GM12872 (cell line): ENCODE results near the gene MSRB3.

Source experiments
- TF ChIP-seq, protein P1 (sequence below): IDR thresholded peaks from 3 replicates; pipeline ENCODE4 v1.5.1; 2011; ENCODE audit warnings: low read depth, mild to moderate bottlenecking, low read length, moderate library complexity; ENCODE audit not compliant: insufficient read depth

The MSRB3 gene

DNA sequence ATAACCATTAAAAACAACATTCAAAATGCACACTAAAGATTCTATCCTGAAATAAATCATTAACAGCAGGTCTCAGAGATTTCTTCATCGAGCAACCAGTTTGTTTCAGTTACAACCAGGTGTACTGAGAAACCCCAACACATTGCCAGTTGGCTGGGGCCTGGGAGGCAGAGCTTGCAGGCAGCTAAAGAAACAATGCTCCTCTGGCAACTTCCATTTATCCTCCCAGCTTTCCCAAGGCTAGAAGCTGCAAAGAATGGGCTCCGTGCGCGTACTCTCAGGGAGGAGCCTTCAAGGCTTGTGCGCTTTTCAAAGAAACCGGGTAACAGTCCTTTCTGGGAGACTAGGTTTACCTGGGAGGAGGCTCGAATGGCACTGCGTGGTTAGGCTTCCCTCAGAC, 181.6 kb downstream of the MSRB3 start:
- TF ChIP-seq, protein P1, sequence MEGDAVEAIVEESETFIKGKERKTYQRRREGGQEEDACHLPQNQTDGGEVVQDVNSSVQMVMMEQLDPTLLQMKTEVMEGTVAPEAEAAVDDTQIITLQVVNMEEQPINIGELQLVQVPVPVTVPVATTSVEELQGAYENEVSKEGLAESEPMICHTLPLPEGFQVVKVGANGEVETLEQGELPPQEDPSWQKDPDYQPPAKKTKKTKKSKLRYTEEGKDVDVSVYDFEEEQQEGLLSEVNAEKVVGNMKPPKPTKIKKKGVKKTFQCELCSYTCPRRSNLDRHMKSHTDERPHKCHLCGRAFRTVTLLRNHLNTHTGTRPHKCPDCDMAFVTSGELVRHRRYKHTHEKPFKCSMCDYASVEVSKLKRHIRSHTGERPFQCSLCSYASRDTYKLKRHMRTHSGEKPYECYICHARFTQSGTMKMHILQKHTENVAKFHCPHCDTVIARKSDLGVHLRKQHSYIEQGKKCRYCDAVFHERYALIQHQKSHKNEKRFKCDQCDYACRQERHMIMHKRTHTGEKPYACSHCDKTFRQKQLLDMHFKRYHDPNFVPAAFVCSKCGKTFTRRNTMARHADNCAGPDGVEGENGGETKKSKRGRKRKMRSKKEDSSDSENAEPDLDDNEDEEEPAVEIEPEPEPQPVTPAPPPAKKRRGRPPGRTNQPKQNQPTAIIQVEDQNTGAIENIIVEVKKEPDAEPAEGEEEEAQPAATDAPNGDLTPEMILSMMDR = no peak

DNA sequence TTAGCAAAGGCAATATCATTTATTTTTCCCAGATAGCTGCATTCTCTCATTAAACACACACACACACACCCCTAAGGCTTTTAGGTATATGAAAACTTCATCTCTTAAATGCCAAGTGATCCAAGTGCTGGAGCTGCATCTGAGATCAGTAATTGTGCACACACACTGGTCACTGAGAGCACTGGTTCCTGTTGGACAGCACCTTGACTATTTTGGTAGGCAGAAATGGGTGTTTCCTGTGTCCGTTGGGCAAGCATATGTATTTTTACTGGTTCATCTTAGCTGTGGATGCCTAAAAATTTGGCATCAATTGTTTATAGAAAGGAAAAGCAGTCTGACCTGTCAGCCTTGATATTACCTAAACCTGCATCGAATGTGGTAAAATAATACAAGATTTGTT, 182.5 kb downstream of the MSRB3 start:
- TF ChIP-seq, protein P1 = no peak

DNA sequence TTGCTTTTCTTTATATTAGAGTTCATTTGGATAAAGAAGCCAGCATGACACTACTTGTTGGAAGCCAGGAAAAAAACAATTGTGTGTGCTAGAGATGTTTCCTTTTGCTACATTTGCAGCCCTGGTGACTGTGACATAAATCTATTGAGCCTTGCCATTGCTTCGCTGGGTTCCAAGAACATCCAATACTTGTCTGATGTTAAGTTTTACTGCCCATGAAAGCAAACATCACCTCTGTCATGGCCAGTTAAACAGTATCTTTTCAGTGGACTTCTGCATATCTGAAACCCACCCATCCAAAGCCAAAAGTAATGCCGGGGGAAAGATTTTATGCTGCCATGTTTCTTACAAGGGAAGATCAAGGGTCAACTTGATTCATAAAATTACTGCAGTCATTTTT, 184.0 kb downstream of the MSRB3 start:
- TF ChIP-seq, protein P1 = no peak

DNA sequence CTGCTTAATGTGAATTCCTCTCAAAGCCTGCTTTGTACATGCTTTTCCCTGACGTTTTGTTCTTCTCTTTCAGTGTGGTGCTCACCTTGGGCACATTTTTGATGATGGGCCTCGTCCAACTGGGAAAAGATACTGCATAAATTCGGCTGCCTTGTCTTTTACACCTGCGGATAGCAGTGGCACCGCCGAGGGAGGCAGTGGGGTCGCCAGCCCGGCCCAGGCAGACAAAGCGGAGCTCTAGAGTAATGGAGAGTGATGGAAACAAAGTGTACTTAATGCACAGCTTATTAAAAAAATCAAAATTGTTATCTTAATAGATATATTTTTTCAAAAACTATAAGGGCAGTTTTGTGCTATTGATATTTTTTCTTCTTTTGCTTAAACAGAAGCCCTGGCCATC, 184.6 kb downstream of the MSRB3 start:
- TF ChIP-seq, protein P1 = no peak

DNA sequence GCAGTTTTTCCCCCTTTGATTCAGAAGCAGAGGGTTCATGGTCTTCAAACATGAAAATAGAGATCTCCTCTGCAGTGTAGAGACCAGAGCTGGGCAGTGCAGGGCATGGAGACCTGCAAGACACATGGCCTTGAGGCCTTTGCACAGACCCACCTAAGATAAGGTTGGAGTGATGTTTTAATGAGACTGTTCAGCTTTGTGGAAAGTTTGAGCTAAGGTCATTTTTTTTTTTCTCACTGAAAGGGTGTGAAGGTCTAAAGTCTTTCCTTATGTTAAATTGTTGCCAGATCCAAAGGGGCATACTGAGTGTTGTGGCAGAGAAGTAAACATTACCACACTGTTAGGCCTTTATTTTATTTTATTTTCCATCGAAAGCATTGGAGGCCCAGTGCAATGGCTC, 185.1 kb downstream of the MSRB3 start:
- TF ChIP-seq, protein P1 = no peak

DNA sequence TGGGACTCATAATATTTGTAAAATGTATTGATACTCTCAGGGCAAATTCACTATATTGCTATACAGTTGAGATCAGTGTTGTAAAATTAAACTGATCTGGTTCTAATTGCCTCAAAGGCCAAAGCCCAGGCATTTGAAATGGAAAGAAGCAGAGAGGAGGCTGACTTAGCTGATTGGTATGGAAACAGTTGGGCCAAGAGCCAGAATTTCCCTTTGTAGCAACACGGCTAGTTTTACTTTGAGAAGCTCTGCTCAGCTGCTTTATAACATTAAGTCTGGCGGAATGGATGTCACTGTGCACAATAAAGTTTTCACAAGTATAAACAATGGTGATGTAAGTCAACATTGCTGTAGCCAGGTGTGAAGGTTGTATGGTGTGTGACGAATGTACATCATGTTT, 186.4 kb downstream of the MSRB3 start:
- TF ChIP-seq, protein P1 = no peak

DNA sequence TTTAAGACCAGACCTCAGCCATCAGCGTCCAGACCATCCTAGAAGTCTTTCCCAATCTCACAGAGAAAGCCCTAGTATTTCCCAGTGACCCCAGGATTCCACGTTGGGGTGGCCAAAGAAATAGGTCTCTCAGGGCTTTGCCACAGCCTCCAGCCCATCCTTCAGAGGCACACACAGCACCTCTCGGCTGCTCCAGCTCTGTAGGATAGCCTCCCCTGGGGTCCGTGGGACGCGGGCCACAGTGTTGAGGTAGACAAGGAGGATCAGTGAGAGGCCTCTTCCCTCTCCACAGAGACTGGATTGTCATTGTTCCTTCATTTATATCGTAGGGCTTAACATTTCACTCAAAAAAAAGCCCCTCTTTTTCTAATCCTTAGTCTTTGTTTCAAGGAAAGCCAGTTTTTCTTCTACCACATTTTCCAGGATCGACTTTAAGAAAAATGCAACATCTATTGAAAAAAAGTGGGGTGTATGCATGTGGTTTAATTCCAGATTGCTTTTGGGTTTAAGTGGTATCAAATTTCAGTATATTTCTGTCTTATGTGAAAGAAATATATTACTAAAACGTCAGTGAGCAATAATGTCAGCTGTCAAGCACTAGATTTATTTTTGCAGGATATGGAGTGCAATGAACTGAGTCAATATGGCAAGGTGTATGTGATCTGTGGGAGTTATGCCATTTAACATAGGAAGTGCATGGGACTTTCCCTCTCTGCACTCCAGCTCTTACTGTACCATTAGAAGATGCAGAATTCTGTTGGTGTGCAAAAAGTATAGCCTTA, 187.5 kb downstream of the MSRB3 start:
- TF ChIP-seq, protein P1 = no peak
